Kidney (tissue), 14 donors: ENCODE data around the gene PARD6G. TPM values are rescaled to one million over a fixed set of nuclear protein-coding genes. Genes with fewer than 3 reads are reported as not detected.

Source experiments
- DNase-seq, 5 donors: peaks; one replicate each; pipeline ENCODE4 v3.0.0-alpha.2; 2013 to 2020
- FAIRE-seq: peaks from 2 replicates; lab custom pipeline; 2012; peaks lifted over from hg19 to GRCh38; lab: Jason Lieb, UNC
- H3K27ac ChIP-seq, 2 donors: one replicate each; pipeline ENCODE4 v1.7.0; 2013; ENCODE audit warnings: low read depth in 2 of 2, low read length in 2 of 2, inconsistent platforms in 1 of 2
- H3K27me3 ChIP-seq: one replicate; pipeline ENCODE4 v1.7.1; 2013; ENCODE audit warnings: low read length, inconsistent platforms; ENCODE audit not compliant: control insufficient read depth, insufficient read depth
- H3K36me3 ChIP-seq, 3 donors: one replicate each; pipeline versions ENCODE4 v1.7.0 to v1.7.1; 2013; ENCODE audit warnings: low read length in 3 of 3, control low read depth in 1 of 3, inconsistent platforms in 1 of 3; ENCODE audit not compliant: insufficient read depth in 3 of 3, control insufficient read depth in 2 of 3
- H3K4me1 ChIP-seq, 3 donors: one replicate each; pipeline versions ENCODE4 v1.7.0 to v1.7.1; 2013; ENCODE audit warnings: low read length in 3 of 3, inconsistent platforms in 1 of 3, low read depth in 1 of 3; ENCODE audit not compliant: control insufficient read depth in 2 of 3, insufficient read depth in 2 of 3
- H3K4me3 ChIP-seq, 3 donors: one replicate each; pipeline versions ENCODE4 v1.7.0 to v1.8.1; 2013; ENCODE audit warnings: low read length in 3 of 3, control low read depth in 1 of 3, inconsistent platforms in 1 of 3
- H3K9ac ChIP-seq, 3 donors: one replicate each; pipeline versions ENCODE4 v1.7.0 to v1.7.1; 2013; ENCODE audit warnings: low read length in 3 of 3, control low read depth in 1 of 3, inconsistent platforms in 1 of 3
- H3K9me3 ChIP-seq, 3 donors: one replicate each; pipeline versions ENCODE4 v1.7.0 to v1.7.1; 2013; ENCODE audit warnings: low read length in 3 of 3, control low read depth in 1 of 3, inconsistent platforms in 1 of 3; ENCODE audit not compliant: control insufficient read depth in 2 of 3, insufficient read depth in 1 of 3
- intact Hi-C: fragments of 100-400 bp; cut with DNase I; formaldehyde crosslinking; loops from one replicate; pipeline ENCODE4 v1.11.1; 2022
- polyA plus RNA-seq: library from polyadenylated mRNA; stranded (reverse); fragments of 350-450 nt; fragmentation: Illumina TruSeq; extraction: RNeasy Lipid Tissue Mini Kit (QIAGEN cat#74804); gene quantifications from one replicate; pipeline ENCODE4 v1.2.3, GENCODE V29; 2014; ENCODE audit warnings: low read depth, low replicate concordance; ENCODE audit not compliant: insufficient read depth
- total RNA-seq: library from RNA; stranded (reverse); fragmentation: NEBNext Ultra II Directional; extraction: Animal tissue kit (Norgen Biotek cat#: 25700); gene quantifications from one replicate; pipeline ENCODE4 v1.2.1, GENCODE V29; 2021
- TF ChIP-seq, protein P1 (sequence below): IDR thresholded peaks from 3 replicates; pipeline ENCODE4 v1.5.1; 2012; ENCODE audit warnings: mild to moderate bottlenecking, moderate library complexity, borderline replicate concordance; ENCODE audit not compliant: insufficient read depth; ENCODE audit errors: extremely low read depth
- donor health status: control.
- donor health status: control.
- donor health status: control.
- donor health status: control.
- donor health status: control.
- donor health status: DM: yes; HTN: yes; CAD: no.
- donor health status: Normal renal cell carcinoma (clear cell type).

PARD6G gene
- total and polyA plus RNA-seq, 2 donors from 2014 or later: 1.9 to 10.7 TPM

DNA sequence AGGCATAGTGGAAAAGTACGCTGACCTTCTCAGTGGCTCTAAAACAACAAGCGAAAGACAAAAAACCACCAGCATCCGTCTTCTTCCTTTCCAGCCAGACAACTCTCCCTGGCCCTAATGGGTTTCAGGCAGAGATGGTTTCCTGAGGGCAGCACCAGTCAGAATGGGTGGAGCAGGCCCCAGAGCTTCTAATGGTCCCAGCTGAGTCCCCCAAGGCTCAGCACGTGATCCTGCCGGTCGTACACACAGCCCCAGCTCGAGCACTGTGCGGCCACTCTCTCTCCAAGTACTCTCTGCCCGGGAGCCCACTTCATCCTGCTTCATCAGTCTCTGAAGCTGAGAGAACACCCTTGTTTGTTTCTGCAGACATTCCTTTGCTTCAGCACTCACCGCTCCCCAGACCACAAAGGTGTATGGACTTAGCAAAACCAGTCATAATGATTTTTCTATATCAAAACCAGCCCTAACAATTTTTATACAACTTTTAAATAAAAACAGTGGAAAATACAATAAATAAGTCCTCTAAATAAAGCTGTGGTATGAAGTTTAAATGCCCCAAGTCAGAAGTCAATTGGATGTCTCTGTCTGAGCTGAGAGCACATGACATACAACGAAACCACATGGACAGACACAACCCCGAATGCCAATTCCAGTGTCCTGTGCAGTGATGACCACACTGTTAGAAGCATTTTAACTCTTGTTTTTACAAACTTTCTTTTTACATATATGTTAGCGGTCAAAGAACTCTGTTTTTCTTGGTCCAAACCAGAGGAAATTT, 63.9 kb downstream of the PARD6G start:
- TF ChIP-seq, protein P1, sequence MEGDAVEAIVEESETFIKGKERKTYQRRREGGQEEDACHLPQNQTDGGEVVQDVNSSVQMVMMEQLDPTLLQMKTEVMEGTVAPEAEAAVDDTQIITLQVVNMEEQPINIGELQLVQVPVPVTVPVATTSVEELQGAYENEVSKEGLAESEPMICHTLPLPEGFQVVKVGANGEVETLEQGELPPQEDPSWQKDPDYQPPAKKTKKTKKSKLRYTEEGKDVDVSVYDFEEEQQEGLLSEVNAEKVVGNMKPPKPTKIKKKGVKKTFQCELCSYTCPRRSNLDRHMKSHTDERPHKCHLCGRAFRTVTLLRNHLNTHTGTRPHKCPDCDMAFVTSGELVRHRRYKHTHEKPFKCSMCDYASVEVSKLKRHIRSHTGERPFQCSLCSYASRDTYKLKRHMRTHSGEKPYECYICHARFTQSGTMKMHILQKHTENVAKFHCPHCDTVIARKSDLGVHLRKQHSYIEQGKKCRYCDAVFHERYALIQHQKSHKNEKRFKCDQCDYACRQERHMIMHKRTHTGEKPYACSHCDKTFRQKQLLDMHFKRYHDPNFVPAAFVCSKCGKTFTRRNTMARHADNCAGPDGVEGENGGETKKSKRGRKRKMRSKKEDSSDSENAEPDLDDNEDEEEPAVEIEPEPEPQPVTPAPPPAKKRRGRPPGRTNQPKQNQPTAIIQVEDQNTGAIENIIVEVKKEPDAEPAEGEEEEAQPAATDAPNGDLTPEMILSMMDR: no peak
- FAIRE-seq (no peak), DNase-seq (peak in 1 of 5 donors; percentile 77)
- Histone ChIP-seq H3K9ac (no peak overlapping the region), H3K27me3 (no peaks in the 10 kb centered on the region), H3K9me3 (no peaks in the 10 kb centered on the region), H3K27ac (no peak overlapping the region), H3K4me3 (no peak overlapping the region), H3K4me1 (no peaks in the 10 kb centered on the region), H3K36me3 (no peaks in the 10 kb centered on the region)
- intact Hi-C loops: no loop called here

DNA sequence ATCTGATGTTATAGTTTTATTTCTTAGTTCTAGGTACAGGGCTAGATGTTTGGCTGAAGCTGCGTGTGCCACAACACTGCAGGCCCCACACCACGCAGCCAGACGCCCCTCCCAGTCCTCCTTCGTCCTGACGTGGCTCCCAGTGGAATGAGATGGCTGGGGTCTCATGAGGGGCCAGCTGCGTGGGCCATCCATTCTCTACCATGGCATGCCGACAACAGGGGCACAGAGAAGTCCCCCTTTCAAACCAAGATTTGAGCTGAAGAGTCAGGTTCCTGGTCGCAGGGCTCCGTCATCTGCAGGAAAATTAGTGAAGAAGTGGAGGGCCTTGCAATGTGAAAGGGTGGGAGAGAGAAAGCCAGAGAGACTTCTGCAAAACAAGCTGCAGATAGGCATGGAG, 64.5 kb downstream of the PARD6G start:
- Histone ChIP-seq H3K4me1 (no peaks in the 10 kb centered on the region), H3K9me3 (no peaks in the 10 kb centered on the region), H3K36me3 (no peaks in the 10 kb centered on the region), H3K9ac (no peak overlapping the region), H3K27me3 (no peaks in the 10 kb centered on the region), H3K4me3 (no peak overlapping the region), H3K27ac (no peak overlapping the region)
- intact Hi-C loops: no loop called here
- TF ChIP-seq, protein P1: no peak
- DNase-seq (peak in 1 of 5 donors; percentile 37), FAIRE-seq (no peak)

DNA sequence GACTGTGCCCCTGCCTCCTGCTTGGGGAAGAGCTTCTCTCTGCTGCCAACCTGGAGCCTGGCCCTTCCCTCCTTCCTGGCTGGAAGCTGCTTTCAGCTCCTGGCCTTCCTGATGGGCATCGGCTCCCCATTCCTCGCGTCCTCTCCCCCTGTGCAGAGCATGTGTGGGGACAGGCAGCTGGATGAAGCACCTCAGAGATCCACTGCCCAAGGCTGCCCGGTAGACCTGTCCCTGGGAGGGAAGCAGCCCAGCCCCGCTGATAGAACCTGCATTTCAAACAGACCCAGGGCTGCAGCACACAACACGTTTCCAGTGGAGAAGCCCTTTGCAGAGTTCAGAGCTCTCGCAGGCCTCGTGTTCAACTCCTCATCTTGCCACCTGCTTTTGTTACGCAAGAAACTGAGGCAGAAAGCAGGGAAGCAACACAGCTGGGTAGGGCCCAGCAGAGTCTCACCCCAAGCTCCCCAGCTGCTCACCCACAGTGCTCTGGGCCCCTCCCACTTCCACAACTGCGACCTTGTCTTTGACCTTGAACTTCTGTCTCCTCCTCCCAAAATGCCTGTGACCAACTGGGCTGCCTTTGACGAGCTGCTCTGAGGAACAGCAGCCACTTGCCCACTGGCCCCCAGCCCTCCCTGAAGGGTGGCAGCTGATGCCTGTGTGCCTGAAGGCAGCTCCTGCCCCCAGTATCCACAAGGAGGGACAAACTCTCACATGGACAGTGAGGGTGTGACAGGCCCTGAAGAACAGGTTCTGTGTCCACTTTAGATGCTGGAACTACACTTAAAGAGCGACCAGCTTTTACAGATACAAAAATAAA, 65.5 kb downstream of the PARD6G start:
- Histone ChIP-seq H3K27me3 (no peaks in the 10 kb centered on the region), H3K4me3 (no peak overlapping the region), H3K9ac (no peak overlapping the region), H3K4me1 (no peaks in the 10 kb centered on the region), H3K36me3 (no peaks in the 10 kb centered on the region), H3K9me3 (no peaks in the 10 kb centered on the region), H3K27ac (no peak overlapping the region)
- TF ChIP-seq, protein P1: no peak
- FAIRE-seq (no peak), DNase-seq (peak in 1 of 5 donors; percentile 46)
- intact Hi-C loops: no loop called here
